K562 (cell line): ENCODE results near the gene NCOA1. TPM values are rescaled to one million over a fixed set of nuclear protein-coding genes. Genes with fewer than 3 reads are reported as not detected.
A peak's percentile ranks its signal among the peaks of the same experiment; 100 is the strongest.

Source experiments
- ATAC-seq: fragments of 200-7000 bp; cut with Tn5 transposase; 3 replicates; pipeline ENCODE4 v1.9.1; 2020; ENCODE audit warnings: moderate library complexity
- BruUV-seq: library from RNA; stranded (reverse); fragments of 400-500 nt; replicated peaks from 2 replicates; lab custom pipeline; 2021; lab: Mats Ljungman, UMichigan
- CTCF ChIA-PET: fragments of 300-600 bp; formaldehyde crosslinking; extraction: SDS; loops from one replicate; lab custom pipeline; 2021; ENCODE audit warnings: low intra/inter-chr PET ratio; lab: Yijun Ruan, JAX
- POLR2A ChIA-PET: fragments of 300-600, 350-650 bp; sonication (Branson Sonifier 250); formaldehyde crosslinking; extraction: SDS; loops from one replicate; lab custom pipeline; 2021; ENCODE audit warnings: antibody characterized with exemption, inconsistent platforms; lab: Yijun Ruan, JAX
- DNase-seq, 4 experiments: peaks; one replicate each; pipeline versions ENCODE4 v3.0.0 to v3.0.0-alpha.2; 2011 to 2018; ENCODE audit warnings: low spot score in 3 of 4, mixed read lengths in 3 of 4; ENCODE audit errors: extremely low read depth in 1 of 4
- FAIRE-seq: peaks from 2 replicates; lab custom pipeline; 2011; peaks lifted over from hg19 to GRCh38; lab: Jason Lieb, UNC
- H2AFZ ChIP-seq: 2 replicates; pipeline ENCODE4 v1.6.0; 2011; ENCODE audit warnings: low read depth, low read length, control low read depth, inconsistent platforms
- H3K27ac ChIP-seq: fragments of 200-600 bp; 3 replicates; pipeline ENCODE4 v1.8.0; 2011; ENCODE audit warnings: low read depth, mild to moderate bottlenecking, control low read depth, inconsistent platforms, low read length, moderate library complexity, mixed read lengths; ENCODE audit errors: extremely low read depth
- H3K27me3 ChIP-seq, 2 experiments: fragments of 300-600 bp in 1 of 2; 2 replicates in 1 of 2; 3 replicates in 1 of 2; pipeline versions ENCODE4 v1.6.0 to v1.8.0; 2011; ENCODE audit warnings: inconsistent platforms in 2 of 2, low read length in 2 of 2, mild to moderate bottlenecking in 1 of 2, mixed read lengths in 1 of 2, moderate library complexity in 1 of 2; ENCODE audit not compliant: control insufficient read depth in 2 of 2, insufficient read depth in 2 of 2
- H3K36me3 ChIP-seq: fragments of 300-600 bp; 3 replicates; pipeline ENCODE4 v1.8.0; 2011; ENCODE audit warnings: mild to moderate bottlenecking, low read length, inconsistent platforms; ENCODE audit not compliant: control insufficient read depth, insufficient read depth
- H3K4me1 ChIP-seq, 2 experiments: fragments of 200-600 bp in 1 of 2; replicated peaks in 1 of 2; 2 replicates in 1 of 2; 3 replicates in 1 of 2; pipeline versions ENCODE4 v1.5.1 to v1.8.0; 2011; ENCODE audit warnings: inconsistent platforms in 2 of 2, low read length in 2 of 2, mild to moderate bottlenecking in 1 of 2, mixed read lengths in 1 of 2, moderate library complexity in 1 of 2; ENCODE audit not compliant: control insufficient read depth in 2 of 2, insufficient read depth in 2 of 2
- H3K4me2 ChIP-seq: 2 replicates; pipeline ENCODE4 v1.6.1; 2011; ENCODE audit warnings: low read length, control low read depth, inconsistent platforms, mixed read lengths; ENCODE audit not compliant: insufficient read depth
- H3K4me3 ChIP-seq: fragments of 200-600 bp; sonication (generic), shearing (Covaris generic); 2 replicates; pipeline ENCODE4 v1.5.1; 2016; ENCODE audit warnings: control low read depth, inconsistent platforms
- H3K79me2 ChIP-seq: fragments of 200-600 bp; 3 replicates; pipeline ENCODE4 v1.8.0; 2011; ENCODE audit warnings: low read length, inconsistent platforms; ENCODE audit not compliant: control insufficient read depth, insufficient read depth
- H3K9ac ChIP-seq, 2 experiments: 2 replicates each; pipeline versions ENCODE4 v1.6.0 to v1.6.1; 2011; ENCODE audit warnings: low read depth in 2 of 2, low read length in 2 of 2, control low read depth in 1 of 2, inconsistent platforms in 1 of 2, mild to moderate bottlenecking in 1 of 2, mixed read lengths in 1 of 2; ENCODE audit not compliant: insufficient read depth in 1 of 2
- H3K9me1 ChIP-seq: one replicate; pipeline ENCODE4 v1.6.0; 2011; ENCODE audit warnings: inconsistent platforms, mild to moderate bottlenecking, low read length, moderate library complexity; ENCODE audit not compliant: control insufficient read depth, insufficient read depth
- H3K9me3 ChIP-seq: replicated peaks from 2 replicates; pipeline ENCODE4 v1.5.1; 2011; ENCODE audit warnings: low read depth, low read length, inconsistent platforms; ENCODE audit not compliant: control insufficient read depth, insufficient read depth
- H4K20me1 ChIP-seq: replicated peaks from 2 replicates; pipeline ENCODE4 v1.6.1; 2011; ENCODE audit warnings: low read length, inconsistent platforms, mixed read lengths; ENCODE audit not compliant: control insufficient read depth, insufficient read depth
- FOS ChIP-seq: IDR thresholded peaks from 3 replicates; pipeline ENCODE4 v1.6.1; 2011; ENCODE audit not compliant: insufficient read length; ENCODE audit errors: extremely low read depth
- FUS ChIP-seq: fragments of 200-400 bp; formaldehyde crosslinking; optimal IDR thresholded peaks from 2 replicates; pipeline ENCODE3; 2017; ENCODE audit warnings: low read depth, low read length
- KDM5B ChIP-seq: fragments of 200-600 bp; sonication (generic); IDR thresholded peaks from 2 replicates; pipeline ENCODE4 v1.6.1; 2012; ENCODE audit warnings: low read depth, mild to moderate bottlenecking, moderate library complexity, low read length, control low read depth, inconsistent platforms; ENCODE audit not compliant: insufficient replicate concordance
- NR2C2 ChIP-seq, 2 experiments: fragments of 200-800 bp in 1 of 2; sonication (Bioruptor generic) in 1 of 2; sonication (generic) in 1 of 2; formaldehyde crosslinking in 1 of 2; IDR thresholded peaks; 2 replicates each; pipeline versions ENCODE4 v1.6.1 to v1.8.0; 2016 to 2022; ENCODE audit warnings: mild to moderate bottlenecking in 1 of 2, missing compliant biosample characterization in 1 of 2, missing genetic modification characterization in 1 of 2, missing genetic modification reagents in 1 of 2
- PTTG1 ChIP-seq: fragments of 450-650 bp; IDR thresholded peaks from 2 replicates; pipeline ENCODE4 v1.6.1; 2016; ENCODE audit warnings: low read depth, mild to moderate bottlenecking, missing genetic modification characterization, missing compliant biosample characterization
- SMARCC2 ChIP-seq: fragments of 450-650 bp; IDR thresholded peaks from 2 replicates; pipeline ENCODE4 v1.6.1; 2017; ENCODE audit warnings: antibody characterized with exemption, moderate library complexity, mild to moderate bottlenecking, low read depth
- TAF1 ChIP-seq: IDR thresholded peaks from 2 replicates; pipeline ENCODE4 v1.6.1; 2011; ENCODE audit warnings: mild to moderate bottlenecking, low read length, moderate library complexity; ENCODE audit not compliant: insufficient read depth, control insufficient read depth, severe bottlenecking; ENCODE audit errors: extremely low read depth
- ZSCAN32 ChIP-seq: fragments of 450-650 bp; formaldehyde crosslinking; IDR thresholded peaks from 2 replicates; pipeline ENCODE4 v1.4.0; 2020; ENCODE audit warnings: mild to moderate bottlenecking, moderate library complexity
- WGBS: fragments of 100-300 bp; shearing (Covaris generic); methylation state at CpG from one replicate; pipeline ENCODE4 v1.1.6; 2016; ENCODE audit warnings: low coverage, mixed read lengths; ENCODE audit not compliant: insufficient coverage; ENCODE audit errors: missing lambda C conversion rate; 5-methylcytosine and 5-hydroxymethylcytosine counted together
- in situ Hi-C: fragments of 300-500 bp; cut with MboI; formaldehyde crosslinking; loops from 4 replicates; pipeline ENCODE4 v1.15.0; 2018; ENCODE audit warnings: inconsistent platforms, mixed read lengths
- intact Hi-C: fragments of 100-400 bp; cut with micrococcal nuclease; formaldehyde crosslinking; loops from 2 replicates; pipeline ENCODE4 v1.14.2; 2022
- polyA plus RNA-seq, 8 experiments: library from polyadenylated mRNA; depleted of rRNA in 4 of 8; stranded (reverse) in 5 of 8; unstranded in 3 of 8; fragments of >200 nt; fragmentation: Nextera tagmentation in 2 of 8; fragmentation: Illumina TruSeq in 1 of 8; extraction: Ambion mirVana in 2 of 8; extraction: Trizol in 1 of 8; gene quantifications; 2 replicates each; pipeline versions ENCODE4 v1.2.1 to v1.2.3, GENCODE V29; 2011 to 2014; ENCODE audit warnings: inconsistent platforms in 1 of 8, missing spikeins in 1 of 8
- total RNA-seq, 7 experiments: library from RNA; depleted of rRNA in 6 of 7; stranded (reverse); fragments of >200 nt in 6 of 7; fragmentation: Illumina TruSeq in 2 of 7; extraction: Trizol in 2 of 7; gene quantifications; 2 replicates each; pipeline versions ENCODE4 v1.2.1 to v1.2.3, GENCODE V29; 2011 to 2021; ENCODE audit warnings: low replicate concordance in 1 of 7
- TF ChIP-seq, protein P1 (sequence below): sonication (generic); formaldehyde crosslinking; IDR thresholded peaks from 2 replicates; pipeline ENCODE4 v1.8.0; 2022; ENCODE audit warnings: mild to moderate bottlenecking, missing genetic modification reagents
- TF ChIP-seq, protein P2 (sequence below): fragments of 150-350 bp; IDR thresholded peaks from 2 replicates; pipeline ENCODE4 v1.6.1; 2014; ENCODE audit warnings: low read depth, mild to moderate bottlenecking, low read length, borderline replicate concordance
- TF ChIP-seq, protein P3 (sequence below), 2 experiments: fragments of 450-650 bp; conservative IDR thresholded peaks; 2 replicates each; pipeline ENCODE4 v1.6.1; 2017; ENCODE audit warnings: mild to moderate bottlenecking in 2 of 2, moderate library complexity in 2 of 2

Gene NCOA1
- total and polyA plus RNA-seq, 9 of the 15 experiments (the other 6 are each of a cell fraction or from before 2014, with no cell fraction given) = 4.9 to 25.7 (median 17.0) TPM

DNA sequence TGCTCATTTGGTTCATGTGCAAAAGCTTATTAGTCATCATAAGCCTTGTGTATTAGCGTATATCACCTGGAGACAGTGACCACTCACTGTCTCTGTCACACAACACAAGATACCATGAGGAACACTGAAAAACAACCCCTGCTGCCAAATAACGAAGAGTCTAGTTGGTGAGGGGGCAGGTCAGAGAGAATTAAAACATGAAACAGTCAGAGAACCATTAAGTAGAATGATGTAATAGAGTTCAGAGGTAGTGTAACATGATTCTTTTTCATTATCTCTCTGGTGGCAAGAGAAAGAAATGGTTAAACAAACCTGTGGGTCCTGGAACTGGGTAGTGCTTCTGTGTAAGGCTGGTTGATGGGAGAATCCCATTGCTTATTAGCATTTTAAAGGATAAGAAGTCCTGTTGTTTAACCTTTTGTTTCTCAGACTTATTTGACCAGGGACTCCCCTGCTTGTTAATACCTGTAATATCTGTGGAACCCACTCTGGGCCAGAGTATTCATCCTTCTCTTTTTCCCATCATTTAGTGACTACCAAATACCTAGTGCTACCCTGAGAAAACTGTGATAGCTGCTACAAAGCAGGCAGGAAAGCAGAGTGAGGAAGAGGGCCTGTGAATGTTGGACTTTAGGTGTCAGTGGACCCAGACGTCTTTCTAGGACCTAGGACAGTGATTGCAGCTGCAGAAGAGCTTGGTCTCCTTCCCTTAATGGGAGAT is 264.1 kb downstream of the NCOA1 start:
- DNase-seq (peak in 1 of 4 experiments; percentile 14), ATAC-seq (peak; percentile 71), FAIRE-seq (no peak)
- Histone ChIP-seq H3K4me3 (no peak overlapping the region), H4K20me1 (no peaks in the 10 kb centered on the region), H3K4me1 (peaks cover 0 to 13% of the 10 kb centered on the region in 2 experiments; a peak in 2 of 5 replicates), H3K9ac (no peak overlapping the region), H3K27me3 (no peaks in the 10 kb centered on the region), H3K79me2 (no peaks in the 10 kb centered on the region), H3K4me2 (no peak overlapping the region), H3K27ac (no peak overlapping the region), H3K9me3 (no peaks in the 10 kb centered on the region), H3K36me3 (peaks cover 39% of the 10 kb centered on the region), H3K9me1 (no peaks in the 10 kb centered on the region), H2AFZ (no peak overlapping the region)
- no TSS peak for BruUV-seq
- WGBS = 46% methylated on average over 3 of the region's 3 CpGs
- ChIA-PET POLR2A (interaction anchor here (0.7 kb wide), 1 partner anchor 14 kb away, joined by 3 read pairs; no protein-coding TSS in a partner anchor), CTCF (no interaction called here)
- in situ Hi-C loops (no loop called here), intact Hi-C loops (no loop called here)
- TF ChIP-seq, protein P1, sequence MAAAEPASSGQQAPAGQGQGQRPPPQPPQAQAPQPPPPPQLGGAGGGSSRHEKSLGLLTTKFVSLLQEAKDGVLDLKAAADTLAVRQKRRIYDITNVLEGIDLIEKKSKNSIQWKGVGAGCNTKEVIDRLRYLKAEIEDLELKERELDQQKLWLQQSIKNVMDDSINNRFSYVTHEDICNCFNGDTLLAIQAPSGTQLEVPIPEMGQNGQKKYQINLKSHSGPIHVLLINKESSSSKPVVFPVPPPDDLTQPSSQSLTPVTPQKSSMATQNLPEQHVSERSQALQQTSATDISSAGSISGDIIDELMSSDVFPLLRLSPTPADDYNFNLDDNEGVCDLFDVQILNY = no peak
- TF ChIP-seq TAF1 (no peak), SMARCC2 (no peak), FOS (no peak), FUS (no peak), ZSCAN32 (CRISPR knock-in tag) (no peak), KDM5B (no peak), NR2C2 (CRISPR knock-in tag; IDR thresholded peaks at IDR 0.05) (no peak), NR2C2 (tag; IDR thresholded peaks at IDR 0.05) (peak; percentile 51; the same call in 1 of the 2 replicates), PTTG1 (tag) (no peak)
- TF ChIP-seq, protein P2, sequence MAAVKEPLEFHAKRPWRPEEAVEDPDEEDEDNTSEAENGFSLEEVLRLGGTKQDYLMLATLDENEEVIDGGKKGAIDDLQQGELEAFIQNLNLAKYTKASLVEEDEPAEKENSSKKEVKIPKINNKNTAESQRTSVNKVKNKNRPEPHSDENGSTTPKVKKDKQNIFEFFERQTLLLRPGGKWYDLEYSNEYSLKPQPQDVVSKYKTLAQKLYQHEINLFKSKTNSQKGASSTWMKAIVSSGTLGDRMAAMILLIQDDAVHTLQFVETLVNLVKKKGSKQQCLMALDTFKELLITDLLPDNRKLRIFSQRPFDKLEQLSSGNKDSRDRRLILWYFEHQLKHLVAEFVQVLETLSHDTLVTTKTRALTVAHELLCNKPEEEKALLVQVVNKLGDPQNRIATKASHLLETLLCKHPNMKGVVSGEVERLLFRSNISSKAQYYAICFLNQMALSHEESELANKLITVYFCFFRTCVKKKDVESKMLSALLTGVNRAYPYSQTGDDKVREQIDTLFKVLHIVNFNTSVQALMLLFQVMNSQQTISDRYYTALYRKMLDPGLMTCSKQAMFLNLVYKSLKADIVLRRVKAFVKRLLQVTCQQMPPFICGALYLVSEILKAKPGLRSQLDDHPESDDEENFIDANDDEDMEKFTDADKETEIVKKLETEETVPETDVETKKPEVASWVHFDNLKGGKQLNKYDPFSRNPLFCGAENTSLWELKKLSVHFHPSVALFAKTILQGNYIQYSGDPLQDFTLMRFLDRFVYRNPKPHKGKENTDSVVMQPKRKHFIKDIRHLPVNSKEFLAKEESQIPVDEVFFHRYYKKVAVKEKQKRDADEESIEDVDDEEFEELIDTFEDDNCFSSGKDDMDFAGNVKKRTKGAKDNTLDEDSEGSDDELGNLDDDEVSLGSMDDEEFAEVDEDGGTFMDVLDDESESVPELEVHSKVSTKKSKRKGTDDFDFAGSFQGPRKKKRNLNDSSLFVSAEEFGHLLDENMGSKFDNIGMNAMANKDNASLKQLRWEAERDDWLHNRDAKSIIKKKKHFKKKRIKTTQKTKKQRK = no peak
- TF ChIP-seq, protein P3, sequence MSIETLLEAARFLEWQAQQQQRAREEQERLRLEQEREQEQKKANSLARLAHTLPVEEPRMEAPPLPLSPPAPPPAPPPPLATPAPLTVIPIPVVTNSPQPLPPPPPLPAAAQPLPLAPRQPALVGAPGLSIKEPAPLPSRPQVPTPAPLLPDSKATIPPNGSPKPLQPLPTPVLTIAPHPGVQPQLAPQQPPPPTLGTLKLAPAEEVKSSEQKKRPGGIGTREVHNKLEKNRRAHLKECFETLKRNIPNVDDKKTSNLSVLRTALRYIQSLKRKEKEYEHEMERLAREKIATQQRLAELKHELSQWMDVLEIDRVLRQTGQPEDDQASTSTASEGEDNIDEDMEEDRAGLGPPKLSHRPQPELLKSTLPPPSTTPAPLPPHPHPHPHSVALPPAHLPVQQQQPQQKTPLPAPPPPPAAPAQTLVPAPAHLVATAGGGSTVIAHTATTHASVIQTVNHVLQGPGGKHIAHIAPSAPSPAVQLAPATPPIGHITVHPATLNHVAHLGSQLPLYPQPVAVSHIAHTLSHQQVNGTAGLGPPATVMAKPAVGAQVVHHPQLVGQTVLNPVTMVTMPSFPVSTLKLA (conservative IDR thresholded peaks at IDR 0.05) = no peak
